Measurements from ENCODE around the gene TPD52L2. TPM values are rescaled to one million over a fixed set of nuclear protein-coding genes. Genes with fewer than 3 reads are reported as not detected.

The TPD52L2 gene
- total RNA-seq, 1 experiment from 2014 or later = 149 TPM

DNA sequence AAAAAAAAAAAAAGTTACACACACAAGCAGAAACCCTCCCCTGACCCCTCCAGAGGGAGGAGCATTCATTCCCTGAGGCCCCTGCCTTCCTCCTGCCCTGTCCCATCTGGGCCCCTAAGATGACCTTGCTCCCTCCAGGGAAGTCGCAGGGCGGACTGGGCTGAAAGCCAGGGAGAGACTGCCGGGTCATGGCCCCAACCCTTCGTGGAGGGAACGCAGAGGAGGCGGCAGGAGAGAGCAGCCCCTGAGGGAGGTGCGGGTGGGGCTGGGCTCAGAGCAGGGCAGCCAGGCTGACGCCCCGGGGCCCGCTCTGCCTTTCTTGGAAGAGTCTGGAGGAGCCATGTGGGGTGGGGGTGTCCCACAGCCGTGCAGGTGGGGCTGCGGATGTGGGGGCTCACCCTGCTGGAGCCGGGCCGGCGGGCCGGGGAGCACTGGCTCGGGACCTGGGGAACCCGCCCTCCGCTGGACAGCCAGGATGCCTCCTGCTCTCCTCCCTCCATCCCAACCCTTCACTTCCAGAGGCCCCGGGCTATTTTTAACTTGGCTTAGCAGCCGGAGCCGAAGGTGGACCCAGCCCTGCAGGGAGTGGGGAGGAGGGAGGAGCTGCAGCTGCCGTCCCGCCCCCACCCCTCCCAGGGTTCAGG, 18.8 kb upstream of the TPD52L2 start:
- peak in 1 of 2 experiments; percentile 74 for DNase-seq
- Histone ChIP-seq H4K20me1 (ENCODE audit: insufficient read depth) (0 out of 2 replicates have a peak, but pooled peaks cover 3% of the 10 kb centered on the region), H2AFZ (no peak overlapping the region), H3K4me2 (peak overlapping the region; percentile 77), H3K4me1 (replicated peaks; ENCODE audit: insufficient read depth) (peaks cover 31% of the 10 kb centered on the region), H3K79me2 (ENCODE audit: low read depth) (no peaks in the 10 kb centered on the region), H3K27me3 (ENCODE audit: insufficient read depth, low read depth) (peaks cover 5% of the 10 kb centered on the region; the same call in 1 of the 2 replicates), H3K36me3 (ENCODE audit: low read depth) (no peaks in the 10 kb centered on the region), H3K9me2 (ENCODE audit: insufficient read depth) (no peaks in the 10 kb centered on the region), H3K27ac (no peak overlapping the region), H3K4me3 (no peak overlapping the region), H3F3A (ENCODE audit: insufficient read depth, low read depth) (peaks cover 21% of the 10 kb centered on the region; the same call in 1 of the 2 replicates), H3K9me3 (ENCODE audit: insufficient read depth, low read depth) (no peaks in the 10 kb centered on the region)
- no peak for TF ChIP-seq EZH2 (IDR thresholded peaks at IDR 0.05; ENCODE audit: low read depth)
- TF ChIP-seq, protein P1, sequence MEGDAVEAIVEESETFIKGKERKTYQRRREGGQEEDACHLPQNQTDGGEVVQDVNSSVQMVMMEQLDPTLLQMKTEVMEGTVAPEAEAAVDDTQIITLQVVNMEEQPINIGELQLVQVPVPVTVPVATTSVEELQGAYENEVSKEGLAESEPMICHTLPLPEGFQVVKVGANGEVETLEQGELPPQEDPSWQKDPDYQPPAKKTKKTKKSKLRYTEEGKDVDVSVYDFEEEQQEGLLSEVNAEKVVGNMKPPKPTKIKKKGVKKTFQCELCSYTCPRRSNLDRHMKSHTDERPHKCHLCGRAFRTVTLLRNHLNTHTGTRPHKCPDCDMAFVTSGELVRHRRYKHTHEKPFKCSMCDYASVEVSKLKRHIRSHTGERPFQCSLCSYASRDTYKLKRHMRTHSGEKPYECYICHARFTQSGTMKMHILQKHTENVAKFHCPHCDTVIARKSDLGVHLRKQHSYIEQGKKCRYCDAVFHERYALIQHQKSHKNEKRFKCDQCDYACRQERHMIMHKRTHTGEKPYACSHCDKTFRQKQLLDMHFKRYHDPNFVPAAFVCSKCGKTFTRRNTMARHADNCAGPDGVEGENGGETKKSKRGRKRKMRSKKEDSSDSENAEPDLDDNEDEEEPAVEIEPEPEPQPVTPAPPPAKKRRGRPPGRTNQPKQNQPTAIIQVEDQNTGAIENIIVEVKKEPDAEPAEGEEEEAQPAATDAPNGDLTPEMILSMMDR (conservative IDR thresholded peaks at IDR 0.05) = no peak
- intact Hi-C loops (cut with micrococcal nuclease; ENCODE audit: unreplicated experiment) = no loop called here
- ChIA-PET CTCF (interaction anchor here (0.5 kb wide), 1 partner anchor 40 kb away, joined by 7 read pairs; no protein-coding TSS in a partner anchor), POLR2A (ENCODE audit: unreplicated experiment) (interaction anchor here (0.5 to 0.7 kb wide), 2 partner anchors 9 to 12 kb away, joined by 3 read pairs; no protein-coding TSS in a partner anchor)
- no TSS peak for BruUV-seq (replicated peaks)

DNA sequence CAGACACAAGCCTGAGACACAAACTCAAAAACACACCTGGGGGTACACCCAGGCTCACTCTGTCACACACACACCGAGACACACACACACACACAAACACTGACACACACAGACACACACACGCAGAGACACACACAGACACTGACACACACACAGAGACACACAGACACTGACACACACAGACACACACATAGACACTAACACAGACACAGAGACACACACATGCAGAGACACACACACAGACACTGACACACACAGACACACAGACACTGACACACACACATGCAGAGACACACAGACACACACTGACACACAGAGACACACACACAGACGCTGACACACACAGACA, 18.2 kb upstream of the TPD52L2 start:
- Histone ChIP-seq H4K20me1 (ENCODE audit: insufficient read depth) (0 out of 2 replicates have a peak, but pooled peaks cover 3% of the 10 kb centered on the region), H3K4me2 (peak overlapping the region; percentile 77), H2AFZ (no peak overlapping the region), H3K9me2 (ENCODE audit: insufficient read depth) (no peaks in the 10 kb centered on the region), H3K4me3 (no peak overlapping the region), H3K4me1 (replicated peaks; ENCODE audit: insufficient read depth) (peaks cover 31% of the 10 kb centered on the region), H3K27ac (no peak overlapping the region), H3K27me3 (ENCODE audit: insufficient read depth, low read depth) (peaks cover 5% of the 10 kb centered on the region; the same call in 1 of the 2 replicates), H3K9me3 (ENCODE audit: insufficient read depth, low read depth) (no peaks in the 10 kb centered on the region), H3F3A (ENCODE audit: insufficient read depth, low read depth) (peaks cover 21% of the 10 kb centered on the region; the same call in 1 of the 2 replicates), H3K79me2 (ENCODE audit: low read depth) (no peaks in the 10 kb centered on the region), H3K36me3 (ENCODE audit: low read depth) (no peaks in the 10 kb centered on the region)
- intact Hi-C loops (cut with micrococcal nuclease; ENCODE audit: unreplicated experiment) = no loop called here
- POLR2A ChIA-PET (ENCODE audit: unreplicated experiment) = interaction anchor here (0.5 to 0.7 kb wide), 2 partner anchors 9 to 12 kb away, joined by 3 read pairs; no protein-coding TSS in a partner anchor
- no peak for TF ChIP-seq EZH2 (IDR thresholded peaks at IDR 0.05; ENCODE audit: low read depth)
- TF ChIP-seq, protein P1 (conservative IDR thresholded peaks at IDR 0.05) = no peak
- CTCF ChIA-PET = interaction anchor here (0.5 kb wide), 1 partner anchor 40 kb away, joined by 7 read pairs; no protein-coding TSS in a partner anchor
- BruUV-seq (replicated peaks) = no TSS peak
- DNase-seq = peak in 1 of 2 experiments; percentile 16

DNA sequence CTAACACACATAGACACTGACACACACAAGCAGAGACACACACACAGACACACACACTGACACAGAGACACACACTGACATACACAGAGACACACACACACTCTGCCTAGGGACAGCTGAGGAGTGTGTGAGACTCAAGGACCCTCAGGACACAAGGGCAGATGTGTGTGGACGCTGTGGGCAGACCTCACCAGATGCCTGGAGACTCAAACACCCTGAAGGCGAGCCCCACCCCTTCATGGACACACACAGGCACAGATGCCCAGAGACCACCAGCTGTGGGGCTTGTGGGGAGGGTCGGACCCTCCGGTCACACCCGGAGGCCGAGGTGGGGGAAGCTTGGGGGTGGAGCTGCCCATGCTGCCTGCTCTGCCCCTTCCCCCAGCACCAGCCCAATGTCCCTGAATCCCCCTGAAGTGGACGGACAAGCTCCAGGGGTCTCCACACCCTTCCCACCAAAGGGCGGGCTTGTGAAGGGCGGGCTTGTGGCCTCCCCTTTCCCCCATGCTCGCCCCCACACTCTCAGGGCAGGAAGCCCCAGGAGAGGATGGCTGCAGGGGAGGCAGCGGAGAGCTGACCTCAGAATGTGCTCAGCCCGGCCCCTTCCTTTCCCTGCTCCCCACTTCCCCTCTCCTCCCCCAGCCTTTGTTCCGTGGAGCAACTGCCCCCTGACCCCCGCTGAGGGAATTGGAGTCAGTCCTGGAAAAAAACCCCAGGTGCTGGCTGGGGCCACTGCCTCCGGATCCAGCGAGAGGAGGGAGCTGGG, 17.6 kb upstream of the TPD52L2 start:
- Histone ChIP-seq H3K9me3 (ENCODE audit: insufficient read depth, low read depth) (no peaks in the 10 kb centered on the region), H4K20me1 (ENCODE audit: insufficient read depth) (no peaks in the 10 kb centered on the region), H3K9me2 (ENCODE audit: insufficient read depth) (no peaks in the 10 kb centered on the region), H3K4me3 (peak overlapping the region; percentile 55; the same call in 1 of the 2 replicates), H3F3A (ENCODE audit: insufficient read depth, low read depth) (peaks cover 25% of the 10 kb centered on the region; the same call in 1 of the 2 replicates), H3K4me2 (peak overlapping the region; percentile 77), H3K27me3 (ENCODE audit: insufficient read depth, low read depth) (peaks cover 5% of the 10 kb centered on the region; the same call in 1 of the 2 replicates), H2AFZ (no peak overlapping the region), H3K36me3 (ENCODE audit: low read depth) (no peaks in the 10 kb centered on the region), H3K27ac (no peak overlapping the region), H3K79me2 (ENCODE audit: low read depth) (no peaks in the 10 kb centered on the region), H3K4me1 (replicated peaks; ENCODE audit: insufficient read depth) (peaks cover 31% of the 10 kb centered on the region)
- BruUV-seq (replicated peaks) = no TSS peak
- ChIA-PET POLR2A (ENCODE audit: unreplicated experiment) (no interaction called here), CTCF (no interaction called here)
- intact Hi-C loops (cut with micrococcal nuclease; ENCODE audit: unreplicated experiment) = no loop called here
- no peak for DNase-seq
- TF ChIP-seq, protein P1 (conservative IDR thresholded peaks at IDR 0.05) = no peak
- TF ChIP-seq EZH2 (IDR thresholded peaks at IDR 0.05; ENCODE audit: low read depth) = no peak
